CD4-positive, alpha-beta T cell treated with Interleukin-12 subunit alpha and Interleukin-12 subunit beta, for 1 hour (primary cell): ENCODE results near the gene TET3.
"Not testable (repeated sequence)": the region's sequence is repeated elsewhere in the genome, so short reads cannot be mapped to it uniquely, and the experiment has no call there.

Experiments used
- DNase-seq: peaks from one replicate; pipeline ENCODE4 v3.0.0-alpha.2; 2020

The TET3 gene

DNA sequence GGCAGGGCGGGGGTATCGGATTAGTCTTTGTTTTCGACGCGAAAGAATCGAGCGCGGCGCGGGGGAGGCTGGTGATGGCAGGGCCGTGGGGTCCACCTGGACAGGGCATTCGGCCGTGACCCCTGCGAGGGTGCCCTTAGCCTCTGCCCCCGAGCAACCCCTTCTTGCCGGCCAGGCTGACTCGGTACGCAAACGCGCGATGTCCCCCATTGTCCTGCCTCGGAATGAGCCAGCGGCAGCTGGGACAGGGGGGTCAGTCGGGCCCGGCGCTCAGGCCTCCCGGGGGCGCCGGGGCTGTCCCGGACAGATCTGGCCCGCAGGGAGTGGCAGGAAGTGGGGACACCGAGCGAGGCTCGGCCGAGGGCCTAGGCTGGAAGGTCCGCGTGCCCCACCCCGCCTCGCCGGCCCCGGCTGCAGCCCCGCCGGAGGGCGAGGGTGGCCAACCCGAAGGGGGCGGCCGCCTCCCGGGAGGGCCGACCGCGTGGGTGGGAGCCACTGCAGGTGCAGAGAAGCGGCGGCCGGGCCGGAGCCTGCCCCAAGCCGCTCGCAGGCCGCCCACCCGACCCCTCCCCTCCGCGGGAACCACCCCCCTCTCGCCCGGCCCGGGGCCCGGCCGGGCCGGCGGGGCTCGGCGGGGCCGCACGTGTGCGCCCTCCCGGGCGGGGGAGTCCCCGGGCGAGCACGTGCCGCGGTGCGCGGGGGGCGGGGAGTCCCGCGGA, at the start of gene TET3:
Gene TET3, plus strand, starts transcription at position 708 of the 719 bp plus-strand sequence. CDS start 1,494 bp downstream, outside the sequence.
- DNase-seq, result no peak

DNA sequence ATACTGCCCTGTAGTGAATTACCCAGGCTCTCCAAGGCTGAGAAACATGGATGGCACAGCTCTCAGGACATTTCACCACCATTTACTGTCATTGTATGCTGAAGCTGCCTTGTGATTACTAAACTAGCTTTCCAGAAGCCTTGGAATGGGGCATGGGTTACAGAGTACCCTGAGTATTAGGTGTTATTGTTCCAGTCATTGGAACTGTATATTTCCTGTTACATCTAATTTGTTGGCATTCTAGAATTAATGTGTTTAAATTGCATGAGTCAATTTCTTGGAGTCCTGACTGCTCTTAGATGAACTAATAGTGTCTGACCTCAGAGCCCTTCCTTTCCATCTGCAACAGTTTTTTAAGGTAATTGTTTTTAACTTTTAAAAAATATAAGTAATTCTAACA, 49.1 kb upstream of the TET3 start:
- DNase-seq, result no peak

GRCh38 chr2:73937103-73937885, 47.4 kb upstream of the TET3 start:
- no peak for DNase-seq

- no peak for DNase-seq
These were observed 46.8 kb upstream of the TET3 start for GRCh38 chr2:73937899-73938298.

- DNase-seq, result no peak
These were observed 45.9 kb upstream of the TET3 start for GRCh38 chr2:73938718-73939352.

DNA sequence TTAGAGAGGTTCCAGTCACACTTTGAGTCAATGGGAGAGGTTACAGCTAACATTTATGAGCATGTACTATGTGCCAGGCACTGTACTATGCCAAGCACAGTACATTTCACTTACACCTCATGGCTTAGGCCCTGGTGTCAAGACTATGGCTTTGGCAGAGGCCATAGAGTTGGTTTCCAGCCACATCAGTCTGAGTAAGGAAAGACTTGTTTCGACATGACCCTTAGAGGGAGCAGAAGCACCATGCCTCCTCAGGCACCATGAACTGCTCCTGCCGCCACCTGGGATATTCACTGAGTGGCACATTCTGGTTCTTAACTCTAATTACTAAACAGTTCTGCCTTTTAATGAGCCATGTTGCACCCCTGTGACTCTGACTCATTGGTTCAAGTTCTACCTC, 45.3 kb upstream of the TET3 start:
- peak; percentile 21 for DNase-seq

GRCh38 chr2:73940066-73940465, 44.6 kb upstream of the TET3 start:
- not testable (repeated sequence) for DNase-seq

- no peak for DNase-seq
These were observed 42.0 kb upstream of the TET3 start for GRCh38 chr2:73942664-73943063.

- DNase-seq, result no peak
These were observed 40.0 kb upstream of the TET3 start for GRCh38 chr2:73944714-73945113.

GRCh38 chr2:73946215-73946614, 38.5 kb upstream of the TET3 start:
- DNase-seq, result no peak

GRCh38 chr2:73946666-73947065, 38.0 kb upstream of the TET3 start:
- DNase-seq, result no peak

GRCh38 chr2:73947412-73948018, 37.2 kb upstream of the TET3 start:
- no peak for DNase-seq

DNA sequence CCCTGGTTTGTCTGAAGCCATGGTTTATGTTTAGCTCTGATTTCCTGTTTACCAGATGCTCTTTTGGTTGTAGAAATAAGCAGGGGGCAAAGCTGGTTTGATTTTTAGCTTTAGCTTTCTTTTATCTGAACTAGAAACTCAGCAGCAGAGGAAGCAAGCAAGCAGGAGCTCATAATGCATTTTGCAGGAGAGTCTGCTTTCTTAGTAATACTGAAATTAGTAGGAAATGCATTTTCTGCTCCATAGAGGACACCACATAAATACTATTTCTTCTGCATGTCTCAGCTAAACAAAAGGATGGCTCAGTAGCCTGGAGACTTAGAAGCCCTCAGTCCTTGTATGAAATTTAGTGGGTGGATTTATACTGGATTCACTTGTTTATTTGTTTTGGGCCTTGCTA, 34.9 kb upstream of the TET3 start:
- DNase-seq, result no peak

DNA sequence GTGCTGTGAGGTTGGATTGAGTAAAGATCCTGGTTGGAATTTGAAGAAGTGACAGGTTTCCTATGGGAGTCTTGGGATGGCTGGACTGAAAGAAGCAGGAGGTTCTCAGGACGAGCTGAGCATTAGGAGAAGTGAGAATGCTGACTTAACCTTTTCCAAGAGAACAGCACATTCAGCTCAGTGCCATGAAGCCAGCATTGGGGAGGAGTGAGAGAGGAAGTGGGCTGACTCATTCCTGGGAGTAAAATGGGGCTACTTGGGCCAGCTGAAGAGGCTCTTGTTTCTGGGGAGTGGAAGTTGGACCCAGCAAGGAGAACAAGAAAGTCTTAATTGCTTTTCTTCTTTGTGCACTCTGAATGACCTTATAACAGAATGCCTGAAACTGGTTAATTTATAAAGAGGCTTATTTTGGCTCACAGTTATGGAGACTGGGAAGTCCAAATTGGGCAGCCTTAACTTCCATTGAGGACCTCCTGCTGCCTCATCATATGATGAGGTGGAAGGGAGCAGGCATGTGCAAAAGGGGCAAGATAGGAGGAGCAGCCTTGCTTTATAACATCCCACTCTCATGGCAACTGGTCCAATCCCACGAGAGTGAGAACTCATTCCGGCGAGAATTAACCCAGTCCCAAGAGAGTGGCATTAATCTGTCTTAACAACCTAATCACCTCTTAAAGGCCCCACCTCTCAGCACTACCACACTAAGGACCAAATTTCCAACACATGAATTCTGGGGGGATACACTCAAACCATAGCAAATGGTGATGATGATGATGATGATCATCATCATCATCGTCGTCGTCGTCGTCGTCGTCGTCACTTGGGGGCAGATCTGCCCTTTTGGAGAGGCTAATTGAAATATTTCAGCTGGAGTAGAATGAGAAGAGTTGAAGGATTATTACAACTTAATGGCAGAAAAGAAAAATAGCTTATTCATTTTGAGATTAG, 31.9 kb upstream of the TET3 start:
- no peak for DNase-seq

- DNase-seq, result no peak
These were observed 28.4 kb upstream of the TET3 start for GRCh38 chr2:73956218-73956865.

- DNase-seq, result no peak
These were observed 23.4 kb upstream of the TET3 start for GRCh38 chr2:73961274-73961673.

DNA sequence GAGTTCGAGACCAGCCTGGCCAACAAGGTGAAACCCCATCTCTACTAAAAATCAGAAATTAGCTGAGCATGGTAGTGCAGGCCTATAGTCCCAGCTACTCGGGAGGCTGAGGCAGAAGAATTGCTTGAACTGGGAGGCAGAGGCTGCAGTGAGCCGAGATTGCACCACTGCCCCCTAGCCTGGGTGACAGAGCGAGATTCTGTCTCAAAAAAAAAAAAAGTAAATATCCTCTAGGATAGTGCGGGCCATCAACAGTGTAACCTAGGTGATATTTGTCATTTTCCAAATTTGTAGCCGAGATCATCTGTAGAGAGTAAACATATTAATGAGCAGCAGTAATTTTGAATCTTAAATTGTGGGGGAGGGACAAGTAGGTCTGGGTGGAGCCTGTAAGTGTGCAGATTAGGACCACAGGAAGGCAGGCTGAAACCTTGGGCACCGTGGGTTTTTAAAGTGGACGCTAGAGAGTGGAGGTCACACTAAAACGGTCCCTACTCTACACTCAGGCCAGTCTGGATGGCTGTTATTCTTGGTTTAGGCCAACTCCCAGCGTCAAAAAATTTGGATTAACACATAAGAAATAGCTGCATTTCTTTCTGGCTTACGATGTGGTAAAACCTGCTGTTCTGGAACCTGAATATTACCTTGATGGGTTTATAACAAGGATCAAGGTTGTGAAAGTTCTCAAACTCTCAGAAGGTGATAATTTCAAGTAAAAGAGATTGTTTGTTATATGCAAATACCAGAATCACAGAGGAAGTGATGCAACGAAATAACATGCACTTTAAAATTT, 22.7 kb upstream of the TET3 start:
- DNase-seq, result no peak

DNA sequence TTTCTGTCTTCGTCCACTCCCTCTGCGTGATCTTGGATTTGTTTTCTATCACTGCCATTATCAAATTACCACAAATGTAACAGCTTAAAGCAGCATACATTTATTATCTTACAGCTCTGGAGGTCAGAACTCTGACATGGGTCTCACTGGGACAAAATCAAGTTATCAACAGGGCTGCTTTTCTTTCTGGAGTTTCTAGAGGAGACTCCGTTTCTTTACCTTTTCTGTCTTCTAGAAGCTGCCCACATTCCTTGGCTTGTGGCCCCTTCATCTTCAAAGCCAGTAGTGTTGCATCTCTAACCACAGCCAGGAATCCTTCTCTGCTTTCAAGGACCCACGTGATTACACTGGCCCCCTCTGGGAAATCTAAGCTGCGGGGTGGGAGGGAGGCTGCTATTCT, 21.9 kb upstream of the TET3 start:
- DNase-seq, result no peak

DNA sequence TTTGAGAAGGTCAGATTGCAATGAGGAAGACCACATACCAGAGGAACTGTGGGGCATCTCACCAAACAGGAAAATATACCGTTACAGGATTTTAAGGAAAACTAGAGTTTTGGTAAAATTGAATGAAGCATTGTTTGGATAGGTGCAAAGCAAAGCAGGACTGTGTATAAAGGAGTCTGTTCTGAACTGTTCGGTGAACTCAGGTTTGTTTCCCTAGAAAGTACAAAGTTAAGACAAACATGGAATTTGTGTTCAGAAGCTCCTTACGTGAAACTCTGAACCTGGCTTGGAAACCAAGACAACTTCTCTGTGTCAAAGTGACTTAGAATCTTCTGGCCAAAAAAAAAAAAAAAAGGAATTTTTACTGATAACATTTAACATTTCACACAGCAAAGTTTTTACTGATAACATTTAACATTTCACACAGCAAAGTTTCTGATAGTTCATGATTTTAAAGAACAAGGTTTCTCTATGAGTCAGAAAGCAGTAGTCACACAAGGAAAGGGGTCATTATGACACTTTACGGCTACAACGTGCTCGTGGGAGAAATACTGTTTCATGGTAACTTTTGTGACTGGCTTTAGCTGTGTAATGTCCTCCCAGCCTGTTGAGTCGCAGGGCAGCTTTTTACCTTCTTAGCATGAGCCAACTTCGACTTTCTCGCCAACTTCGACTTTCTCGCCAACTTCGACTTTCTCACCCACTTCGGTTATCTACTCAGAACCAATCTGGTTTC, 21.2 kb upstream of the TET3 start:
- no peak for DNase-seq

GRCh38 chr2:73964223-73964622, 20.5 kb upstream of the TET3 start:
- DNase-seq, result no peak
